T follicular helper cell (primary cell): ENCODE results near the gene SLC25A21.

Experiments used
- DNase-seq: peaks from one replicate; pipeline ENCODE4 v3.0.0-alpha.2; 2020; ENCODE audit warnings: low read depth

SLC25A21 gene

DNA sequence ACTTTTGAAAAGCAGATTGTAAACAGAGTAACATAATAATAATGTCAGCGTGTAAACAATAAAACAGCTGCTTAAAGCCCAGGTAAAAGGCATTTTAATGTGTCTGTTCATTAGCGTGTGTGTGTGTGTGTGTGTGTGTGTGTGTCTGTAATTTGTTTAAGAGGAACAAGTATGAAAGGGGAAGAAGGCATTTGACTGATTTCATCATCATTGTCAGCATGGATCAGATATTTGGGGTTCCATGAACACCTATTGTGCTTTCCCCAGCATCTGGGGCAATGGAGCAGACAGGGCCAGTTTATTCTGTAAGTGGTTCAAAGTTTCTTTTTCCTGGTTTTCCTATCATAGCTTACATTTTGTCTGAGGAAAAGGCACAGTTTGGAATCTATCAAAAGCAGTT lies 28.9 kb downstream of the SLC25A21 start:
- no peak for DNase-seq

DNA sequence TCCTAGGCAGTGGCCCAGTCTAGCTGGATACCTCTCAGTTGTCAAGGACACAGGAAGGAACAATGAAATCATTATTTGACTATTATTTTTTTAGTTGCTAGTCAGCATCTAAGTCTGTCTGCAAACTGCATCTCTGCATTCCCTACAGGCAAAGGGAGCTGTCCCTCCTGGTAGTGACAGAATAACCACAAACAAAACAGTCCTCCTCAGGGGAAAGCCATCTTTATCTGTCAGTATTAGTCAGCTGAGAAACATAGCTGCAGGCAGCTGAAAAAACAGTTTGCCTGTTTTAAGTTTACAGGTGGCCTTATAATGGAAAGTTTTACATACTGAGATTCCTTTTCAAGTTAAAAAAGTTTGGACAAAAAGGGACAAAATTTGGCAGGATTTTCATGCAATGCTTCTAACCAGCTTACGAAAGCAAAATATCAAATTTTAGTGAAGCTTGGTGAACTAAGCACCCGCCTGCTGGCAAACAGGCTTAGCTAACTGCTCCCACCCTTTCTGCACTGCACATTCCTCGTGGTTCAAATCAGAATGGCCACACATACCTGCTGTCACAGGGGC lies 29.5 kb downstream of the SLC25A21 start:
- DNase-seq: no peak

DNA sequence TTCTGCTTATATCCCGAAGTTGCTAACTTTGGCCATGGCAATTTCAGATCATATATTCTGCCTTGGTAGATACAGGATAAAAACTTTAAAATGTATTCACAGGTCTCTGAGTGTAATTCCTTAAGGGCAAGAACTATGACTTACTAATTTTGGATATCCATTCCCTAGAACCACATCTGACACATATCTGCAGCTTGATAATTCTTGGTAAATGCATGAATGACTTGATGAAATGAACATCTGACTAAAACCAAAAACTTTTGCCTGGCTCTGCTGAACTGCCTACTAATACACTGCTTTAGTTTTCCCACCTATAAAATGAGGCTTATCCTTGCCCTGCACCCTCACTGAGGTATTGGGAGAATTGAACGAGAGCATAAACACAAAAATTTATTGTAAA lies 32.2 kb downstream of the SLC25A21 start:
- DNase-seq: no peak

DNA sequence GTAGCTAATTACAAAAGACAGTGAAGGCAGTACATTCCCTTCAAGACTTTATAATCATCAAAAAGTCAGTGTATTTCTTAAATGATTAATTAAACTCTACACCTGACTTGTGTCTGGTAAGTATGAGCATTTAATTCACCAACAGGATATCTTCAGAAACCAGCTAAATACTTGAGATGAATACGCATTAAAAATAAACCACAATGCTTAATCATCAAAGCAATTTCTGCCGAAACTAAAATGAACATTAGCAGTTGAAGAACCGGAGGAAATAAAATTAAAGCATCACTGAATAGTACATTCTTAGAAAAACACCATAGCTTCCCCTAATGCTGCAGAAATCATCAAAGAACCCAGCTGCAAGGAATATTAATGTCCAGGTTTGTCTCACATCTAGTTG lies 32.7 kb downstream of the SLC25A21 start:
- DNase-seq: no peak

DNA sequence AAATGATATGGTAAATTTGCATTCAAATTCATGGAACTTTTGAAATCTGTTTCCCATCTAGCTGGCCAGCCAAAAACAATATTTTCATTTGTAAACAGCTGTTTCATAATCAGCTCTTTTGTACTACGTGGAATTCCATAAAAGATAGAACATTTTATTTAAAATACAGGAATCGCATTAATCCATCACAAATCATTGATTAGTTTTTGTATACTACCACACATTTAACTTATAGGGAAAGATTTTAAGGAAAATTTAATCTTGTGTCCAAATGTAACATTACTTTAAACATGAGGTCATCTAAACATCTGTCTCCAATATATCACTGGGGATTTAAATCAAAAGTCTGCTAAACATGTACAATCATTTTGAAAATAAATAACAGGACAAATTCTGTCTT lies 33.5 kb downstream of the SLC25A21 start:
- no peak for DNase-seq

DNA sequence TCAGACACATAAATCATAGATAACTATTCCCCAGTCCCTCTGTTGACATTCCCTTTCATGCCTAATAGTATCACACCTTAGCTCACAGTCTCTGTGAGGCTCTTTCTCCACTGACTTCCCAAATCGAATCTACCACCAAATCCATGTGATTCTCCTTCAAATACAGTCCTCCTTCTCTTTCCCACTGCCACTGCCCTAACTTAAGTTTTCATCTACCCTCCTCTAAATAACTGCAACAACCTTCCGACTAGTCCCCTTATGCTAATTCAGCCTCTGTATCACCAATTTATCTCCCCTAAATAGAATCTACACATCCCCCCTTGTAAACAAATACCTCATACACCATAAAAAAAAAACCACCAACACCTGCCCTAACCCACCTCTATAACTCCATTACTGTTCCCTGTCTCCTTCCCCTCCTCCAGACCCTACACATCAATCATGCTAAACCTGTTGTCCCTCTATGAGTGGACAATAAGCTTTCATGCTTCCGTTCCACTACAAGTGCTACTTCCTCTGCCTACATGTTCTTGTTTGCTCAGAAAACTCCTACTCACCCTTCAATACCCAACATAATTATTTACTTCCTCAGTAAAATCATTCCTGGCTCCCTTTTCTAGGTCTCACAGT lies 39.0 kb downstream of the SLC25A21 start:
- DNase-seq: no peak

DNA sequence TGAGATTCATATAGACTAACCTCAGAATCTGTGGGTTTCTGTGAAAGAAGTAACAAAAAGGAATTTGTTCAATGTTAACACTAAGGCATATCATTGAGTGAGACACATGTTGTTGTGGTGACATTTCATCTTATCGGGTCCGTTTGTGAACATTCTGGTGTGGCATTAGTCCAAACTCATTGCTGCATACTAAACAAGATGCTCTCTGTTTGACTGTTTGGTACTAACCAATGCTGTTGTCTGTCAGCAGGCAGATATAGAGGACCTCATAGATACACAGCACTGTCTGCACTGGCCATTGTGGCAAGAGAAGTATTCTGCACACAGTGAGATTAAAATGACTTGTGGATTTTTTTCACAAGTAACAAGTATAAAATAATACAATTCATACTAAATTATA lies 41.2 kb downstream of the SLC25A21 start:
- DNase-seq: no peak

DNA sequence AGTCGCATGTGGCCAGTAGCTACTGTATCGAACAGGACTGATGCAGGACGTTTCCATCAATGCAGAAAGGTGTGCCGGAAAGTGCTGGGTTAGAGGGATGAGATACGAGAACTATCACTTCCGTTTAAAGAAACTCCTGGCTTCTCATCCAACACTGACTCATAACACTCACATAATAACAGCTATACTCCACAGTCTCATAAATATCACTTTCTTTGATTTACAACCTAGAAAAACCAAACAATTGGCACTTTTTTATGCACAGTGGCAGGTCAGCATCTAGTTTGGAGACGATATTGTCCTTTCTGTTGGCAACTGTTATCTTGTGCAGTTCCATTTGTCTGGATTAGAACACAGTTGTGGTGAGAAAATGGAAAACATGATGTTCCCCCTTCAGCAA lies 43.4 kb downstream of the SLC25A21 start:
- no peak for DNase-seq

DNA sequence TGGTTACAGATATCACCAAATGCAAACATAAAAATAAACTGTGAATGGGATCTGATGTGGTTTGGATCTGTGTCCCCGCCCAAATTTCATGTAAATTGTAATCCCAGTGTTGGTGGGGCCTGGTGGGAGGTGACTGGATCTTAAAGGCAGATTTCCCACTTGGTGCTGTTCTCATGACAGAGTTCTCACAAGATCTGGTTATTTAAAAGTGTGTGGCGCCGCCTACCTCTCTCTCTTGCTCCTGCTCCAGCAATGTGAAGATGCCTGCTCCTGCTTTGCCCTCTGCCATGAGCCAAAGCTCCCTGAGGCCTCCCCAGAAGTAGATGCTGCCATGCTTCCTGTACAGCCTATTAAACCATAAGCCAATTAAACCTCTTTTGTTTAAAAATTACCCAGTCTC lies 47.8 kb downstream of the SLC25A21 start:
- DNase-seq: no peak

DNA sequence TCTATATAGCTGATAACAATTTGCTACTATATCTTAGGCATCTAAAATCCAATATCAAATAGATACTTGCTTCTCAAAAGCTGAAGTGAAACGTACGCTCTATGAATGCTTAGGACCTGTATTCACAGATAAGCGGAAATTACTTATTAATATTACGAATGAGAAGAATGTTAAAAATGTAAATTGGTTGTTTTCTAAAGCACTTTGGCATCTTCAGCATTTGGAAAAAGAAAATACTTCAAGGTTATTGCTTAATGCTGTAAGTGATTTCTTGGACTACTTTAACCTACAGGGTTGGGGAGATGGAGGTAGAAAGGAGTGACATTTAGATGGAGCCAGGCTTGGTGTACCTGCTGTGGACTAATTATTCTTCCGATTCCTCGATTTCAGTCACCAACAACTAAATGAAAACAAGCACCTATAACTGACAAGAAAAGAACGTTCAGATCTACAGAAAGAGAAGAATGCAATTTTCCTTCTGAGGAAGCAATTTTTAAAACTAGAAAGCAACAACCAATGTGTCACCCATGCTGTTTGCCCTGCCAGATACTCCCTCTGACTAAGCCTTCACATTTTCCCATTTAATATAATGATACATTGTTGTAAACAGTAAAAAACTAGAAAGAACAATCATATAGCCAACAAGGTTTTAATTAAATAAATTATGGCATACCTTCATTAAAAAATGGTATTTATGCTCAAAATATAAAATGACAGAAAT lies 49.3 kb downstream of the SLC25A21 start:
- DNase-seq: no peak

DNA sequence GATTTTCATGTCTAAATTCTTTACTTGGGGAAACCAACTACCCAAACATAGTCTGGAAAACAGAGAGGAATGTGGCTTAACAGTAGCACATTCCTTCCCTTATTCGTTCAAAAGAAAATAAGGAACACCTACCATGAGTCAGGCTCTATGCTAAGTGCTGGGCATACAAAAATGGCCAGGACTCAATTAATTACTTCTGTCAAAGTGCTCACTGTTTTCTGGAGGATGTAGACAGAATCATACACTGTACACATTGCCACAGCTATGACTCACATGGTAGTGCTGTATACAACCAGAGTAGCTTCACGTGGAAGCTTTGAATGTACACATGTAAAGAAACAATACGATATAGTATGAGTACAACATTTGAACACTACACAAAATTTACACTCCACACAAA lies 50.1 kb downstream of the SLC25A21 start:
- DNase-seq: no peak

DNA sequence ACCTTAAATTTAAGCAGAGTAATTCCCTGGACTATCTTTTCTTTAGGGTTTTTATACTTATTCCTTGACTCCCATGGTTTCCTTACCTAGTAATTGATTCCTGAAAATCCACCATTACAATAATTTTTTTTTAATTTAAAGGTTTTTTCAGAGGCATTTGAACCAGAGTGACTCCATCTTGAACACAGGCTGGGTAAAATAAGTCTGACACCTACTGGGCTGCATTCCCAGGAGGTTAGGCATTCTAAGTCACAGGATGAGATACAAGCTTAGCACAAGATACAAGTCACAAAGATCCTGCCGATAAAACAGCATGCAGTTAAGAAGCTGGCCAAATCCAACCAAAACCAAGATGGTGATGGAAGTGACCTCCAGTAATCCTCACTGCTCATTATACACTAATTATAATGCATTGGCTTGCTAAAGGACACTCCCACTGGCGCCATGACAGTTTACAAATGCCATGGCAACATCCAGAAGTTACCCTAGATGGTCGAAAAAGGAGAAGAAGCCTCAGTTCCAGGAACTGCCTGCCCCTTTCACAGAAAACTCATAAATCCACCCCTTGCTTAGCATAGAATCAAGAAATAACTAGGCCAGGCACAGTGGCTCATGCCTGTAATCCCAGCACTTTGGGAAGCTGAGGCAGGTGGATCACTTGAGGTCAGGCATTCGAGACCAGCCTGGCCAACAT lies 53.6 kb downstream of the SLC25A21 start:
- DNase-seq: no peak

DNA sequence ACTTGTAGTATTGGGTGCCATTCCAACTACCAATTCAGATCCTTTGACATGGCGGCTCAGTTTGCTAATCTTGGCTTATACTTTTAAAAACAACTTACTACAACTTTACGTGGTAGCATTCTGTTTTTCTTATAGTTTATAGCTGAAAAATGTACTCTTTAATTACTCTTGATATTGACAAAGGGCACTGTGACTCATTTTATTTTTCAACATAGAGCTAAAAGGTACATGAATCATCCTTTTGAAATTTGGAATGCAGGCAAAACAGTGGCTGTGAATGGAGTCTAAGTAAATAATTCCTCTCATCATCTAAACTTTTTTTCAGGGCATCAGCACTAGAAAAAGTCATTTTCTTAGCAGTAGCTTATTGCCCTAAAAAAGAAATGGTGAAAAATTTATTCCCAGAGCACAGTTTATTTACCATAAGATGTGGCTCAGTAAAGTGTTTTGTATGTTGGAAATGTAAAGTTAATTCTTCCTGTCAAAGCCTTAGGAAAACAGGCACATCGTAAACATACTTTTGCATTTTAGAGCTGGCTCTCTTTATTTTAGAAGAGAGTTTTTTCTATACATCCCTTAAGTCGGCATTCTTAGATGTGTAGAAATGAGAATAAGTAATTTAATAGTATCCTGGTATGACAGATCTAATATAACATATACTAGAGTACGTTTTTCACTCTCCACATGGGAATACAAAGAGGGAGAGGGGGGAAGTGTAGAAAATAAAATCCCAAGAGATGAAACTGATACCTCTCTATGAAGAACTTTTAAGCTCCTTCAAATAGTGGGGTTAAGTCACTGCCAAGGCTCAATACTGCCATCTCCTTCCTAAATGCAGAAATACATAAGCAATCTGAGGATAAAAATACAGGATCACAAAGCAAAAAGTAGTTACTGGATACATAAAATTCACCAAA lies 55.2 kb downstream of the SLC25A21 start:
- no peak for DNase-seq

DNA sequence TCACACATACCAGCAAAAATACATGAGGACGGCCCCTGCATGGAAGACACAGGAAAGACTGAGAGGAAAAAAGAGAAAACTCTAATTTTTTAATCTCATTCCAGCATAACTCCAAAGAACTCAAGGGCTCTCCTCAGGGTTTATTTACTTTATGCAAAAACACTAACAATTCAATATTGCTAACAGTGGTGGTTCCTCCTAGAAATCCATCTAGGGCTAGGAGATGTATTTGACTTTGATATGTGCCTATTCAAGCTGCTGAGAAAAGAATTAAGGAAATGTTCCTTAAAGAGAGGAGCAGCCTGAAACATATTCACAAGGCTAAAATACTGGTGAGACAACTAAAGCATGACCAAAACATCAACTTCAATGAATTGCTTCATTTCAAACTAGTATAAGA lies 57.0 kb downstream of the SLC25A21 start:
- DNase-seq: no peak

DNA sequence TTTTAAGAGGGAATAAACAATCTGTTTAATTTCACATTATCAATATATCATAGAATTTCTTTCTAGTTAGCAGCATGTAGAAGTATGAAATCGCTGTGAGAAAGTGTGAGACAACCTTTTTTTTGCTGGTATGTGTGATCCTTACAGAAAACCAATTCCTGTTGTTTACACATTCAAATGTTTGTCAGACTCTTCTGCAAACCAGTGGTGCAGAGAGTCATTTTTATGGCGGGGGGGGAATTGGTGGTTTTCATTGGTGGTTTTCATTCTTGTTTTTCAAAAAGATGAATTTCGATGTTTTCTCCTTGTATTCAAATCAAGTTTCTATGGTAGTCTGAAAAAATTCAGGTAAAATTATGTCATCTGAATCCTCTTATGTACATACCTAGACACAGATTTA lies 57.8 kb downstream of the SLC25A21 start:
- no peak for DNase-seq

DNA sequence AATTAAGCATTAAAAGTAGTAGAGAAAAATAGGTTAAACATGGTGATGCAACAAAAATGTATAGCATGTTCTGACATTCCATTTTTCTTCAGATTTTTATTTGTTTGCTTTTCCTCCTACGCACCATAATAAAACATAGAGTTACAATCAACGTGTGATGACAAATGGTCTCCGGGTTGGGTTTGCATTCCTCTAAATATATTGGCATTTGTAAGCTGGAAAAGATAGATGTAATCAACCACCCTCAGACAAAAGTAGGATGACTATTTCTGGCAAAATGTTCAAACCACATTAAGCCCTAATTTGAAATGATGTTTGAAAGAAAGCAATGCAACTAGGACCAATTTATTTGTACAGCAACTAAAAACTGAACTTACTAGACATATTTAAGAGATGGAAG lies 58.4 kb downstream of the SLC25A21 start:
- DNase-seq: no peak

DNA sequence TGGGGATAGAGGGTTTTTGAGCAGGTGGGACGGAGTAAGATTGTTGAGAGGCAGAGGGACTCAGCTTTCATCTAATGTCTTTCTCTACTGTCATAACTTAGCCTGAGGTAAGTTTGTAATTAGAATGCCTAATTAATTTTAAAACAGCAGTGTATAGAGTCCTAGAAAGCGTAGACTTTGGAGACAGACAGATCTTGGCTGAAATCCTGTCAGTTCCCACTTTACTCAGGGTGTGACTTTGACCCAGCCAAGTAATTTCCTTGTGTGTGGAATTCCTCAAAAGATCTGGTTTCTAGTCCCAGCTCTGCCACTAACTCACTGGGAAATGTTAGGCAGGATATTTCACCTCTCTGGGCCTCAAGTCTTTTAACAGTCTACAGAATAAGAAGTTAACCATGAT lies 74.3 kb downstream of the SLC25A21 start:
- no peak for DNase-seq

DNA sequence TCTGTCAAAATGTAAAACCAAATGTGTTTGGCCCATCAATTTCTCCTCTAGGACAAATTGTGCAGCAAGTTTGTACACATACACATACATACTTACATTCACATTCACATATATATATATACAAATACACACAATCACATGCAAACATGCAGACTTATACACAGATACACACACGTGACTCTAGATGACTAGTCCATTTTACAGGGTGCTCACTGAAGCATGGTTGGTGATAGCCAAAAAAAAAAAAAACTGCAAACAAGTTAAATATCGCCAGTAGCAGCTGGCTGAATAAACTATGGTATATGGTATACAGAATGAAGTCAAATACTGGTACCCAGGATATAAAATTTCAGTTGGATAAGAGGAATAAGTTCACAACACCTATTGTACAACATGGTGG lies 77.9 kb downstream of the SLC25A21 start:
- DNase-seq: no peak

DNA sequence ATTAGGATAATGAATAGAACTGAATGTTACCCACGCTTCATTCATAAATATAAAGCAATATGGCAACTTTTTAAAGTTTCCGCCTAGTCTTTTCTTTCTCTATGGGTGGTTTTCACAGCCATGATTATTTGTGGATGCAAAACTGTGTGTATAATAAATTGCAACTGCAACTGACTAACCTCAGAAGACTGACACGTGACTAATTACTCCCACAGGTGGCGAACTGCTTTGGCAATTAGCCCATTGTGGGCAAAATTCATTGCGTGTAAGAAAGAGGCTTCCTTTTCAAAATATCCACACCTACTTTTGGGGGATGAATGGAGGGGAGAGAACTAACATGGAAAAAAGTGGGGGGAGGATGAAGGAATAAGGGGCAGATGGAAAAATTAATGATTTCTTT lies 79.0 kb downstream of the SLC25A21 start:
- DNase-seq: no peak

DNA sequence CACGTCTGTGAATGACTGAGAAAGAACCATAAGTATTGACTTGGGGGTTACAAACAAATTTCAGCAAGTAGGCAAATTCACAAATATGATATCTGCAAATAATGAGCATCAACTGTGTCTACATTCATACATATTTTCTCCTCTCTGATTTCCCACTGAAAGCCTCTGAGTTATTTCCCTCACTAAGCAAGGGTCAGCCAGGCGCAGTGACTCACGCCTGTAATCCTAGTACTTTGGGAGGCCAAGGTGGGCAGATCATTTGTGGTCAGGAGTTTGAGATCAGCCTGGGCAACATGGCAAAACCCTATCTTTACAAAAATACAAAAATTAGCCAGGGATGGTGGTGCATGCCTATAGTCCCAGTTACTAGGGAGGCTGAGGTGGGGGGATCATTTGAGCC lies 80.8 kb downstream of the SLC25A21 start:
- no peak for DNase-seq

DNA sequence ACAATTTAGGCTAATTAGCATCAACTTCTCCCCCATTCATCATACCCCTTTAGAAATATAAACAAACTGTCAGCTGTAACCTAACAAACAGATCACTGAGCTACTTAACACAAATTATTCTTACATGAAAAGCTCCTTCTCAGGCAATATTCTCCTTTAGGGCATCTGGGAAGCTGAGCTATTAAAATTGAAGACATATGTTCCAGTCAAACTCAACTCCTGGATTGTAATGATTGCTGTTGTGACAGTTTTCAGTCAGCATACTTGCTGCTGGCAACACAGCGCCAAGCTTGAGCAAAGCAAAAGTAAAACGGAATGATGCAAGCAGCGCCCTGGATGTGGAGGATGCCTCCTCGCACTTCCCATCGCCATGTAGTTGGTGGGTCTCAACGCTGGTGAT lies 82.4 kb downstream of the SLC25A21 start:
- no peak for DNase-seq

DNA sequence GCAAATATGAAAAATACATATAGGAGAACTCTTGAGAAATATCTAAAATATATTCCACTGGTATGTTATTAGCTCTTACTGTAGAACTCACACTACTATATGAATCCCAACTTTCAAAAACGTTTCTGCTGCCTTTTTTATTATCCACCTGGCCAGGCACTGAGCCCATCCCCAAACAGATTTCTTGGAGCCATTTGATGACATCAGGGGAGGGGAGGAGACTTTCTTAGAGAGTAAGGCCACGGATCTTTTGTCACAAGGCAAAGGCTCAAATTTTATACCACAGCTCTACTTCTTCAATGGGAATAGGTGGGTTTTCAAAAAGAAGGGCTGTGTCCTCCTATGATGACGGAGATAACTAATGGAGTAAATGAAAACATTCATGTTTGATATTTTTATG lies 83.0 kb downstream of the SLC25A21 start:
- no peak for DNase-seq
